Neuron (in vitro differentiated cells): ENCODE data around the gene KIZ.
"Not testable (repeated sequence)": the region's sequence is repeated elsewhere in the genome, so short reads cannot be mapped to it uniquely, and the experiment has no call there.

Source experiments
- H2AFZ ChIP-seq: one replicate; pipeline ENCODE4 v1.6.1; 2013; ENCODE audit warnings: low read depth, mild to moderate bottlenecking, inconsistent platforms, low read length, moderate library complexity
- H3K27me3 ChIP-seq: one replicate; pipeline ENCODE4 v1.6.1; 2013; ENCODE audit warnings: low read length; ENCODE audit not compliant: insufficient read depth
- H3K36me3 ChIP-seq: one replicate; pipeline ENCODE4 v1.6.1; 2013; ENCODE audit warnings: low read length; ENCODE audit not compliant: insufficient read depth
- H3K4me1 ChIP-seq: one replicate; pipeline ENCODE4 v1.6.1; 2013; ENCODE audit warnings: low read length; ENCODE audit not compliant: insufficient read depth
- H3K4me3 ChIP-seq: 2 replicates; pipeline ENCODE4 v1.5.1; 2013; ENCODE audit warnings: mild to moderate bottlenecking, low read length, moderate library complexity
- H3K9me3 ChIP-seq: one replicate; pipeline ENCODE4 v1.6.1; 2013; ENCODE audit warnings: low read length

Gene KIZ

GRCh38 chr20:21156266-21156665 lies 30.4 kb downstream of the KIZ start:
- H2AFZ ChIP-seq: no peak overlapping the region
- H3K27me3 ChIP-seq: no peaks in the 10 kb centered on the region
- H3K9me3 ChIP-seq: no peaks in the 10 kb centered on the region
- H3K4me1 ChIP-seq: no peaks in the 10 kb centered on the region
- H3K4me3 ChIP-seq: no peak overlapping the region
- H3K36me3 ChIP-seq: no peaks in the 10 kb centered on the region

DNA sequence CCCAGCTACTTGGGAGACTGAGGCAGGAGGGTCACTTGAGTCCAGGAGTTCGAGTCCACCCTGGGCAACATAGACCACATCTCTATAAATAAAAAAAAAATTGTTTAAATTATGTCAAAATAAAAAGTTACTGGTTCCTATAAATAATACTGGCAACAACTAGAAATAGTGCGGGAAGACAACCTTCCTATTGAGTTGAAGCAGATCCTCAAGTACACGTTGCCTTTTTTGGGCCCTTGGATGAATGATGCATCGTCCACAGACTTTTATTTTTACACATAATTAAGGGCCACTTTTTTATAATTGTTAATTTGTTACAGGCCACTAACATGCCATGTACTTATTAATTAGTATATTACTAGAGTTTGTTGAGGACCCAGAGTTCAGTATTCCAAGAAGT lies 31.1 kb downstream of the KIZ start:
- Histone ChIP-seq H3K36me3 (peaks cover 1% of the 10 kb centered on the region), H2AFZ (no peak overlapping the region), H3K9me3 (no peaks in the 10 kb centered on the region), H3K27me3 (no peaks in the 10 kb centered on the region), H3K4me3 (no peak overlapping the region), H3K4me1 (no peaks in the 10 kb centered on the region)

DNA sequence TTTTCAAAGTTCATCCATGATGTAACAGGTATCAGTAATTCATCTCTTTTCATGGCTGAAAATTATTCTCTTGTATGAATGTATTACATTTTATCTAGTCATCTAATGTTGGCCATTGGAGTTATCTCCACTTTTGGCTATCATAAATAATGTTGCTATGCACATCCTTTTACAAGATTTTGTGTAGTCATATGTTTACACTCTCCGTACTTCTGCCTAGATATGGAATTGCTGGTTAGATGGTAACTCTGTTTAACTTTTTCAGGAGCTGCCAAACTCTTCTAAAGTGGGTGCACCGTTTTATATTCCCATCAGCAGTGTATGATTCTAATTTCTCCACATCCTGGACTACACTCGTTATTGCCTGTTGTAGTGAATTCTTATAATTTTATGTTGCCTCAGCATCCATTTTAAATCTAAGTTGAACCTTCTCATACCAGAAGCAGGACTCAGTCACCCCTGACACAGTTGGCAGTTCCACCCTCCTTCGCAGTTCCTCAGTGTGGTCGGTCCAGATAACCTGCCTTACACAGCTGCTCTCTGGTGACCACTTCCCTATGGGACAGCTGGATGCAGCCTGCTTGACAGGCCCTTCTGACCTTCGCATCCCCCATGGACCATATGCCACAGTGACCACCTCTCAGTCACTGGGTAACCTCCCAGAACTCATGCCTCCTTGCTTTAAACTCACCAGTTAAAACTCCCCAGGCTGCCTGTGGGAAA lies 33.9 kb downstream of the KIZ start:
- H3K27me3 ChIP-seq: no peaks in the 10 kb centered on the region
- H3K4me1 ChIP-seq: peaks cover 3% of the 10 kb centered on the region
- peaks cover 3% of the 10 kb centered on the region for H3K36me3 ChIP-seq
- no peak overlapping the region for H3K4me3 ChIP-seq
- H3K9me3 ChIP-seq: no peaks in the 10 kb centered on the region
- H2AFZ ChIP-seq: no peak overlapping the region

GRCh38 chr20:21161926-21162325 lies 36.0 kb downstream of the KIZ start:
- no peak overlapping the region for H2AFZ ChIP-seq
- H3K27me3 ChIP-seq: no peaks in the 10 kb centered on the region
- peaks cover 3% of the 10 kb centered on the region for H3K4me1 ChIP-seq
- H3K36me3 ChIP-seq: peaks cover 3% of the 10 kb centered on the region
- no peak overlapping the region for H3K4me3 ChIP-seq
- no peaks in the 10 kb centered on the region for H3K9me3 ChIP-seq

GRCh38 chr20:21162631-21163030 lies 36.7 kb downstream of the KIZ start:
- peaks cover 3% of the 10 kb centered on the region for H3K36me3 ChIP-seq
- no peak overlapping the region for H2AFZ ChIP-seq
- H3K9me3 ChIP-seq: no peaks in the 10 kb centered on the region
- H3K4me3 ChIP-seq: no peak overlapping the region
- H3K4me1 ChIP-seq: peaks cover 3% of the 10 kb centered on the region
- no peaks in the 10 kb centered on the region for H3K27me3 ChIP-seq

- Histone ChIP-seq H3K4me3 (no peak overlapping the region), H2AFZ (no peak overlapping the region), H3K36me3 (peaks cover 3% of the 10 kb centered on the region), H3K27me3 (no peaks in the 10 kb centered on the region), H3K9me3 (no peaks in the 10 kb centered on the region), H3K4me1 (peaks cover 3% of the 10 kb centered on the region)
Observed at GRCh38 chr20:21166801-21167200, 40.9 kb downstream of the KIZ start.

DNA sequence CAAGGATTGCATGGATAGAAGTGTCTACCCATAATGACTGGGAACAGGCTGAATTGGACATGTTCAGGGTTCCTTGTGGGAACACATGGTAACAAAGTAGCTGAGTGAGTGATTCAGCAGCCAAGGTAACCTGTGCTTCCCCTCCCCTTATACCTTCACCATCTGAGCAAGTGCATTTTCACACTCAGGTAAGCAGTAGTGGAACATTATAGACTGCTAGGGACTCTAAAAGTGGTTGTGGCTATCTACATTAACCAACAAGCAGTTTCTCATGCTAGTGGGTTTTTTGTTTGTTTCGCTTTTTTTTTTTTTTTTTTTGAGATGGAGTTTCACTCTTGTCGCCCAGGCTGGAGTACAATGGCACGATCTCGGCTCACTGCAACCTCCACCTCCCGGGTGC lies 41.4 kb downstream of the KIZ start:
- Histone ChIP-seq H3K27me3 (no peaks in the 10 kb centered on the region), H3K9me3 (no peaks in the 10 kb centered on the region), H3K36me3 (no peaks in the 10 kb centered on the region), H3K4me3 (no peak overlapping the region), H3K4me1 (peaks cover 3% of the 10 kb centered on the region), H2AFZ (no peak overlapping the region)

DNA sequence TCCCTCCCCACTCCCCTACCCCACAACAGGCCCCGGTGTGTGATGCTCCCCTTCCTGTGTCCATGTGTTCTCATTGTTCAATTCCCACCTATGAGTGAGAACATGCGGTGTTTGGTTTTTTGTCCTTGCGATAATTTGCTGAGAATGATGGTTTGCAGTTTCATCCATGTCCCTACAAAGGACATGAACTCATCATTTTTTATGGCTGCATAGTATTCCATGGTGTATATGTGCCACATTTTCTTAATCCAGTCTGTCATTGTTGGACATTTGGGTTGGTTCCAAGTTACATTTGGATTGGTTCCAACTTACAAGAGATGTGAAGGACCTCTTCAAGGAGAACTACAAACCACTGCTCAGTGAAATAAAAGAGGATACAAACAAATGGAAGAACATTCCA lies 42.2 kb downstream of the KIZ start:
- H3K4me3 ChIP-seq, H3K27me3 ChIP-seq, H3K4me1 ChIP-seq, H3K36me3 ChIP-seq, H3K9me3 ChIP-seq, H2AFZ ChIP-seq: not testable (repeated sequence)

- Histone ChIP-seq H3K4me1 (peaks cover 25% of the 10 kb centered on the region), H3K4me3 (no peak overlapping the region), H3K9me3 (no peaks in the 10 kb centered on the region), H3K27me3 (no peaks in the 10 kb centered on the region), H2AFZ (no peak overlapping the region), H3K36me3 (no peaks in the 10 kb centered on the region)
Observed at GRCh38 chr20:21172626-21173025, 46.7 kb downstream of the KIZ start.

- no peaks in the 10 kb centered on the region for H3K36me3 ChIP-seq
- H2AFZ ChIP-seq: no peak overlapping the region
- no peaks in the 10 kb centered on the region for H3K27me3 ChIP-seq
- H3K4me1 ChIP-seq: peaks cover 25% of the 10 kb centered on the region
- no peak overlapping the region for H3K4me3 ChIP-seq
- peaks cover 1% of the 10 kb centered on the region for H3K9me3 ChIP-seq
Observed at GRCh38 chr20:21173485-21173884, 47.6 kb downstream of the KIZ start.

- no peaks in the 10 kb centered on the region for H3K27me3 ChIP-seq
- no peak overlapping the region for H3K4me3 ChIP-seq
- H3K4me1 ChIP-seq: peaks cover 25% of the 10 kb centered on the region
- H3K9me3 ChIP-seq: peaks cover 1% of the 10 kb centered on the region
- no peaks in the 10 kb centered on the region for H3K36me3 ChIP-seq
- H2AFZ ChIP-seq: no peak overlapping the region
Observed at GRCh38 chr20:21174516-21175239, 48.8 kb downstream of the KIZ start.

GRCh38 chr20:21175433-21175832 lies 49.6 kb downstream of the KIZ start:
- H2AFZ ChIP-seq: no peak overlapping the region
- H3K4me1 ChIP-seq: peaks cover 25% of the 10 kb centered on the region
- no peaks in the 10 kb centered on the region for H3K36me3 ChIP-seq
- H3K4me3 ChIP-seq: no peak overlapping the region
- H3K27me3 ChIP-seq: no peaks in the 10 kb centered on the region
- peaks cover 1% of the 10 kb centered on the region for H3K9me3 ChIP-seq

DNA sequence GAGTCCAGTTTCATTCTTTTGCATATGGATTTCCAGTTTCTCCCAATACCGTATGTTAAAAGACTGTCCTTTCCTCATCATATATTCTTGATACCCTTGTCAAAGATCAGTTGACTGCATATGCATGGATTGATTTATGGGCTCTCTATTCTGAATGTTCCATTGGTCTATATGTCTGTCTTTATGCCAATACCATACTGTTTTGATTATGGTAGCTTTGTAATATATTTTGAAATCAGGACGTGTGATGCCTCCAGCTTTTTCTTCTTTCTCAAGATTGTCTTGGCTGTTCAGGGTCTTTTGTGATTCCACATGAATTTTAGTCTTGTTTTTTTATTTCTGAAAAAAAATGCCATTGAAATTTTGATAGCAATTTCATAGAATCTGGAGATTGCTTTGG lies 51.9 kb downstream of the KIZ start:
- Histone ChIP-seq H3K9me3 (peaks cover 5% of the 10 kb centered on the region), H3K27me3 (no peaks in the 10 kb centered on the region), H3K4me1 (peaks cover 25% of the 10 kb centered on the region), H3K4me3 (no peak overlapping the region), H3K36me3 (no peaks in the 10 kb centered on the region), H2AFZ (no peak overlapping the region)
